NCI-H2227 (cell line): Measurements from ENCODE around the gene CLCNKB.

ENCODE experiments used
- DNase-seq: peaks from one replicate; lab custom pipeline; 2025; ENCODE audit not compliant: unreplicated experiment; lab: John Stamatoyannopoulos, UW

CLCNKB gene

DNA sequence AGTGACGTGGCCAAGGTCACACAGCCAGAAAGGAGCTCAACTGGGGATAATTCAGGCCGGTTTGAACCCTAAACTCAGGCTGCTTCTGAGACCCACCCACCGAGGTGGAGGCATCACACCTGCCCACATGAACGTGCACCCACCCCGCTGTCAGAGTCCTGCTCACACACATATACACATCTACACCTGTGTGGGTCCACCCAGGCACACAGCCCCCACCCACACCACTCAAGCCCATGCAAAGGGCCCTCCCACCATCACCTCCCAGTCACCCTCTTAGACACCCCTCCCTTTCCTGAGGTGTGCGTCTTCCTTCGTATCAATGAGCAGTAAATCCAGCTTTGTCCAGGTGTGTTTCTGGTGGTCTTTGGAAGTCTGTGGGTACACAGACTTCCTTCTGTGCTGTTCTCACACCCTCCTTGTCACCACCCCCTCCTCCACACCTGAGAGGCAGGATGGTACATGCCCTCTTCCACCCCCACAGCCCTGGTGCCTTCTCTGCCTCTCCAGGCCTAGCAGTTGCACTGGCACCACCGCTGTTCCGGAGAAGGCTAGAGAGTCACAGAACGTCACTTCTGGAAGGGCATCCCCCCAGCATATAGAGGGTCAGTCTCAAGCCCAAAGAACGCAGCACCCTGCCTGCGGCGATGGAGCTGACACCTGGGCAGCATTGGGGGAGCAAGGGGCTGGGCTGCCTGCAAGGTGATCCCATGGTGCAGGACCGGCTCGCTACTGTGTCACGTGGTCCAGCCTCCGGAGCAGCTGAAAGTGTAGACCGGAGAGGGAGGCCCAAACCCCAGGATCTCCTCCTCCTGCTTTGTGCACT, 48.7 kb downstream of the CLCNKB start:
- no peak for DNase-seq

DNA sequence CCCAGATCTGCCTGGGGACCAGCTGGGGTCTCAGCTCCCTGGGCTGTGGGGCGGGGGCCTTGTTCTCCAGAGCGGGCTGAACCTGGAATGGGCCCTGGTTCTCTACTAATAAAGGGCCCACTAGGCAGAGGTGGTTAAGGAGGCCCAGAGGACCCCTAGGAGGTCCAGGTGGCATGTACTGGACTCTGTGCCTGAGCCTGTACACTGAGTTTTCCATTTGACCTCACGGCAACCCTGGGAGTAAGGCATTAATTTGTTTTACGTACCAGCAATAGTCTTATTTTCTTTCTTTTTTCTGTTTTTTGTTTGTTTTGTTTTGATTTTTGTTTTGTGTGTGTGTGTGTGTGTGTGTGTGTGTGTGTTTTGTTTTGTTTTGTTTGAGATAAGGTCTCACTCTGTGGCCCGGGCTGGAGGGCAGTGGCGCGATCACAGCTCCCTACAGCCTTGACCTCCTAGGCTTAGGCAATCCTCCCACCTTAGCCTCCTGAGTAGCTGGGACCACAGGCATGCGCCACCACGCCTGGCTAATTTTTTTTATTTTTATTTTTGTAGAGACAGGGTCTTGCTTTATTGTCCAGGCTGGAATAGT, 49.4 kb downstream of the CLCNKB start:
- no peak for DNase-seq

DNA sequence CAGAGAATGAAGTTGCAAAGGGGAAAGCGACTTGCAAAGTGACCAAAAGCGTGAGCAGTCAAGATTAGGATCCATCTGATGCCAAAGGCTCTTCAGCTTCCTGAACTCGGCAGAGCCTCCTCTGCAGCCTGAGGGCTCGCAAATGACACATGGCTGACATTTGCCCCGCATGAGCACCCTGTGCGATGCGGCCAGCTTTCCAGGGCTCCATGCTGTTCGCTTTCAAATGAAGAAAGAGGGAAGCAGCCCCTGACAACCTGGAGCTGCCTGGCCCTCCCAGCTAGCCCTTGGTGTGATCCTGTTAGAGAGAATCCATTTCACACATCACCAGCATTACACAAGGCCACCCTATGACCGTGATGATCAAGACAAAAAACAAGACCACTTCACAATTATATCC, 50.0 kb downstream of the CLCNKB start:
- no peak for DNase-seq

DNA sequence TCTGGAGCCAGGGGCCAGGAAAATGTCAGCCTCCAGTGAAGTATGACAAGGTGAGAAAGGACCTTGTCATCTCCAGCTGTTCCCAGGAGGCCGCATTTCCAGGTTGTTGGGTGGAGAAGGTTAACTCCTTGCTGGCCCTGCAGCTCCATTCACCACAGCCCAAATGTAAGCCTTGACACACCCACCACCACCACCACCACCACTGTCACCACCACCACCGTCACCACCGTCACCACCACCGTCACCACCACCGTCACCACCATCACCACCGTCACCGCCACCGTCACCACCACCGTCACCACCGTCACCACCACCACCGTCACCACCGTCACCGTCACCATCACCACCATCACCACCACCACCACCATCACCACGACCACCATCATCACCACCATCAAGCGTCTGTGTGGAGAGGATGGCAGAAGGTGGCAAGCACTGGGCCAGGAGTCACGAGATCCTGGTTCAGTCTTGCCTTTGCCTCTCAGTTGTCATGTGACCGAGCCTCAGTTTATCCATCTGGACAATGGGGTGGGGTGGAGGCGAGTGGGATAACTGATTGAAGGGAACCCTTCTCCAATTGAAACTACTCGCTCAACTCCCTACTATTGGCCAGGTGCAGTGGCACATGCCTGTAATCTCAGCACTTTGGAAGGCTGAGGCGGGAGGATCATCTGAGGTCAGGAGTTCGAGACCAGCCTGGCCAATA, 51.0 kb downstream of the CLCNKB start:
- DNase-seq, result no peak

DNA sequence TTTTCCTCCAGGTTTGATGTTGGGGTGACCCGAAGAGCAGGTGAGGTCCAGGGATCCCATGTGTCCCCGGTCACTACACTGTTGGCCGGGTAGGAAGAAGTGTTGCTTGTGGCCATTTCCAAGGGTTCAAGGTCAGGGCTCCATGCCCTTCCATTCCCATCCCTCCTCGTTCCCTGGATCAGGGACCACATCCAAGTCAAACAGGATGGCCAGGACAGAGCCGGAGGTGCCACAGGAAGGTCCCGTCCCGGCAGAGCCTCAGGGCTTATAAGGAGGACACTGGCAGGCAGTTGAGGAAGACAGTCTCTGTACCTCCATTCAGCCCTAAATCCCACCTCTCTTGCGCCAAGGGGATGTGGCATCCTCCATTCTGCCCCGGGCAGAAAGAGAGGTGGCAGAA, 51.9 kb downstream of the CLCNKB start:
- no peak for DNase-seq

DNA sequence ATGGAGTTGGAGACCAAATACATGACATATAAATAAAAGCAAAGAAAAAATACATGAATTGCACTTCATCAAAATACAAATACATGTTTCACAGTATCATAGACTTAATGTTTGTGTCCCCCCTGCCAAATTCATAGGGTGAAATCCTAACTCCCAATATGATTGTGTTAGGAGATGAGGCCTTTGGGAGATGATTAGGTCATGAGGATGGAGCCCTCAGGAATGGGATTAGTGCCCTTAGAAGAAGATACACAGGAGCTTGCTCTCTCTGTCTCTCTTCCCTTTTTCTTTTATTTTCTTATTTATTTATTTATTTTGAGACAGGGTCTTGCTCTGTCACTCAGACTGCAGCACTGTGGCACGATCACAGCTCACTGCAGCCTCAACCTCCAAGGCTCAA, 55.8 kb downstream of the CLCNKB start:
- no peak for DNase-seq

DNA sequence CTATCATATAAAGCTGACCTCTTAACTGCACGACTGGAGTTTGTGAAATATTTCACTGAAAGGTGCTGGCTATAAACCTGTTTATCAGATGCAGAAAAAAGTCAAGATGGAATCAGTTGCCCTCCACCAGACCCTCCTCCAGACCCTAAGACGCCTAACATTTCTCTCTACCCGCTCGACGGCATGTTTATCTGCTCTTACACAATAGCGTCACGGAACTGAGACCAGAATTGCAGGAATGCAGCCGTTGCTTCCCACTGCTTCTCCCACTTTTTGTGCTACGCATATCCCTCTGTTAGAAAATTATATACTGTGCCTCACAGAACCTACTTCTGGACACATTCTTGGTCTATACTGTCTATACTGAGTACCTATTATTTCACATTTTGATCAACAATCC, 58.0 kb downstream of the CLCNKB start:
- DNase-seq, result no peak
